Testis (tissue), 3 donors: ENCODE measurements around the gene PTPDC1. TPM values are rescaled to one million over a fixed set of nuclear protein-coding genes. Genes with fewer than 3 reads are reported as not detected.

Source experiments
- DNase-seq: peaks from one replicate; pipeline ENCODE4 v3.0.0-alpha.2; 2019
- H3K27ac ChIP-seq, 2 donors: fragments of 200-600 bp; sonication (generic); one replicate each; pipeline ENCODE4 v1.5.1; 2019
- H3K27me3 ChIP-seq: fragments of 200-600 bp; sonication (generic); one replicate; pipeline ENCODE4 v1.5.1; 2019
- H3K36me3 ChIP-seq: fragments of 200-600 bp; sonication (generic); one replicate; pipeline ENCODE4 v1.5.1; 2017; ENCODE audit warnings: low read depth; ENCODE audit errors: missing control alignments
- H3K4me1 ChIP-seq: fragments of 200-600 bp; sonication (generic); one replicate; pipeline ENCODE4 v1.5.1; 2019
- H3K4me3 ChIP-seq, 2 donors: fragments of 200-600 bp; sonication (generic); one replicate each; pipeline ENCODE4 v1.5.1; 2017 to 2019
- H3K9me3 ChIP-seq: fragments of 200-600 bp; sonication (generic); one replicate; pipeline ENCODE4 v1.5.1; 2017
- POLR2A ChIP-seq: fragments of 450-650 bp; IDR thresholded peaks from one replicate; pipeline ENCODE4 v1.6.1; 2017; ENCODE audit warnings: antibody characterized with exemption, mild to moderate bottlenecking, moderate library complexity
- WGBS, 2 donors: methylation state at CpG; one replicate each; pipeline ENCODE4 v1.1.5; 2018; 5-methylcytosine and 5-hydroxymethylcytosine counted together
- intact Hi-C: fragments of 100-400 bp; cut with DNase I; formaldehyde crosslinking; loops from one replicate; pipeline ENCODE4 v1.15.1; 2023; ENCODE audit warnings: low total_unique reads
- polyA plus RNA-seq: library from polyadenylated mRNA; stranded (reverse); fragments of 350-450 nt; fragmentation: Illumina TruSeq; extraction: RNeasy Lipid Tissue Mini Kit (QIAGEN cat#74804); gene quantifications from one replicate; pipeline ENCODE4 v1.2.3, GENCODE V29; 2014; ENCODE audit warnings: low read depth, low replicate concordance; ENCODE audit not compliant: insufficient read depth
- total RNA-seq, 2 donors: library from RNA; depleted of rRNA; stranded (reverse); fragments of >200 nt; gene quantifications; one replicate each; pipeline ENCODE4 v1.2.3, GENCODE V29; 2016
- TF ChIP-seq, protein P1 (sequence below), 3 experiments: fragments of 450-650 bp in 2 of 3; fragments of 200-600 bp in 1 of 3; sonication (generic) in 1 of 3; IDR thresholded peaks; one replicate each; pipeline ENCODE4 v1.5.1; 2016 to 2019; ENCODE audit warnings: antibody characterized with exemption in 3 of 3, mild to moderate bottlenecking in 2 of 3, moderate library complexity in 1 of 3

Gene PTPDC1
- total and polyA plus RNA-seq, 3 donors from 2014 or later: 18.3 to 35.0 (median 32.3) TPM

DNA sequence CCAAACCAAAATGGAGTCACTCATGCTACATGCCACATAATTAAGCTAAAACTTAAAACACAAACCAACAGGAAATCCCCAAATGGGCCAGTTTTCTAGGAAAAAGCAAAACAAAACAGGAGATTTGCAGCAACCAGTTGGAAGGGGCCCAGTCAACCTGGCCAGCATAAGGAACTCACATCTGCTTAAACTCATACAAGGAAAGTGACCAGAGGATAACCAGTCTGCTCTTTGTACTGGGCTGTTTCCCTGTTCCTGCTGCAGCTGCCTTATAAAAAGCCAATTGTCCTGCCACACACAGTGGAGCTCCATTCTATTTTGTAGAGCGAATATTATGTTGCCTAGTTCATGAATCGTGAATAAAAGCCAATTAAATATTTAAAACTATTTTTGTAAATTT is 29.5 kb upstream of the PTPDC1 start:
- no peak overlapping the region for H3K27ac ChIP-seq
- 63 to 72% methylated on average over 2 of the region's 2 CpGs for WGBS, 2 donors

GRCh38 chr9:94056442-94056974 is 27.8 kb upstream of the PTPDC1 start:
- TF ChIP-seq POLR2A: no peak
- TF ChIP-seq, protein P1, sequence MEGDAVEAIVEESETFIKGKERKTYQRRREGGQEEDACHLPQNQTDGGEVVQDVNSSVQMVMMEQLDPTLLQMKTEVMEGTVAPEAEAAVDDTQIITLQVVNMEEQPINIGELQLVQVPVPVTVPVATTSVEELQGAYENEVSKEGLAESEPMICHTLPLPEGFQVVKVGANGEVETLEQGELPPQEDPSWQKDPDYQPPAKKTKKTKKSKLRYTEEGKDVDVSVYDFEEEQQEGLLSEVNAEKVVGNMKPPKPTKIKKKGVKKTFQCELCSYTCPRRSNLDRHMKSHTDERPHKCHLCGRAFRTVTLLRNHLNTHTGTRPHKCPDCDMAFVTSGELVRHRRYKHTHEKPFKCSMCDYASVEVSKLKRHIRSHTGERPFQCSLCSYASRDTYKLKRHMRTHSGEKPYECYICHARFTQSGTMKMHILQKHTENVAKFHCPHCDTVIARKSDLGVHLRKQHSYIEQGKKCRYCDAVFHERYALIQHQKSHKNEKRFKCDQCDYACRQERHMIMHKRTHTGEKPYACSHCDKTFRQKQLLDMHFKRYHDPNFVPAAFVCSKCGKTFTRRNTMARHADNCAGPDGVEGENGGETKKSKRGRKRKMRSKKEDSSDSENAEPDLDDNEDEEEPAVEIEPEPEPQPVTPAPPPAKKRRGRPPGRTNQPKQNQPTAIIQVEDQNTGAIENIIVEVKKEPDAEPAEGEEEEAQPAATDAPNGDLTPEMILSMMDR (IDR thresholded peaks at IDR 0.05): no peak
- intact Hi-C loops: no loop called here
- no peak for DNase-seq
- H3K27ac ChIP-seq: peak overlapping the region in 1 of 2 donors; percentile 17
- no peaks in the 10 kb centered on the region for H3K4me1 ChIP-seq
- no peaks in the 10 kb centered on the region for H3K36me3 ChIP-seq
- no peaks in the 10 kb centered on the region for H3K27me3 ChIP-seq
- 48 to 58% methylated on average over 3 of the region's 3 CpGs for WGBS, 2 donors
- no peaks in the 10 kb centered on the region for H3K9me3 ChIP-seq
- no peak overlapping the region for H3K4me3 ChIP-seq

More for the DNA sequence above, 29.5 kb upstream of the PTPDC1 start:
- H3K27me3 ChIP-seq: no peaks in the 10 kb centered on the region
- H3K4me3 ChIP-seq: no peak overlapping the region
- no peak for TF ChIP-seq POLR2A
- TF ChIP-seq, protein P1 (IDR thresholded peaks at IDR 0.05): no peak
- H3K4me1 ChIP-seq: no peaks in the 10 kb centered on the region
- intact Hi-C loops: no loop called here
- no peaks in the 10 kb centered on the region for H3K36me3 ChIP-seq
- H3K9me3 ChIP-seq: no peaks in the 10 kb centered on the region
- no peak for DNase-seq

GRCh38 chr9:94057918-94058317 is 26.3 kb upstream of the PTPDC1 start:
- TF ChIP-seq POLR2A: no peak
- TF ChIP-seq, protein P1 (IDR thresholded peaks at IDR 0.05): no peak
- 96 to 100% methylated on average over 1 of the region's 1 CpG for WGBS, 2 donors
- intact Hi-C loops: no loop called here
- Histone ChIP-seq H3K36me3 (no peaks in the 10 kb centered on the region), H3K27me3 (no peaks in the 10 kb centered on the region), H3K4me1 (no peaks in the 10 kb centered on the region), H3K4me3 (no peak overlapping the region), H3K27ac (no peak overlapping the region), H3K9me3 (no peaks in the 10 kb centered on the region)
- no peak for DNase-seq

DNA sequence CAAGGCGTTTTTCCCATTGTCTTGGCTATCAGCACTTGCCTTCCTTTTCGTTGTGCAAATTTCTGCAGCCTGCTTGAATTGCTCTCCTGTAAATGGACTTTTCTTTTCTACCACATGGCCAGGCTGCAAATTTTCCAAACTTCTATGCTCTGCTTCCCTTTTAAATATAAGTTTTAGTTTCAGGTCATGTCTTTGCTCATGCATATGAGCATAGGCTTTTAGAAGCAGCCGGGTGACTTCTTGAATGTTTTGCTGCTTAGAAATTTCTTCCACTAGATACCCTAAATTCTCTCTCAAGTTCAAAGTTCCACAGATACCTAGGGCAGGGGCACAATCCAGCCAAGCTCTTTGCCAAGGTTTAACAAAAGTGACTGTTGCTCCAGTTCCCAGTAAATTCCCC is 22.4 kb upstream of the PTPDC1 start:
- Histone ChIP-seq H3K36me3 (no peaks in the 10 kb centered on the region), H3K27me3 (no peaks in the 10 kb centered on the region), H3K27ac (no peak overlapping the region), H3K4me1 (no peaks in the 10 kb centered on the region), H3K4me3 (no peak overlapping the region), H3K9me3 (no peaks in the 10 kb centered on the region)
- intact Hi-C loops: loop anchor here (10.0 kb wide), 1 partner anchor 153 kb away; no protein-coding TSS in a partner anchor
- 91 to 100% methylated on average over 3 of the region's 3 CpGs for WGBS, 2 donors
- no peak for DNase-seq
- no peak for TF ChIP-seq POLR2A
- TF ChIP-seq, protein P1 (IDR thresholded peaks at IDR 0.05): no peak

GRCh38 chr9:94065535-94065961 is 18.7 kb upstream of the PTPDC1 start:
- H3K9me3 ChIP-seq: no peaks in the 10 kb centered on the region
- H3K4me3 ChIP-seq: no peak overlapping the region
- peak; percentile 90 for DNase-seq
- H3K4me1 ChIP-seq: no peaks in the 10 kb centered on the region
- H3K27ac ChIP-seq: no peak overlapping the region
- no peaks in the 10 kb centered on the region for H3K27me3 ChIP-seq
- intact Hi-C loops: loop anchor here (10.0 kb wide), 1 partner anchor 149 kb away; no protein-coding TSS in a partner anchor
- no peaks in the 10 kb centered on the region for H3K36me3 ChIP-seq
- 27 to 29% methylated on average over 2 of the region's 2 CpGs for WGBS, 2 donors
- no peak for TF ChIP-seq POLR2A
- TF ChIP-seq, protein P1 (IDR thresholded peaks at IDR 0.05): peak; percentile 73 to 82 (median 73)
